Activated CD4-positive, alpha-beta memory T cell treated with anti-CD3 and anti-CD28 coated beads for 36 hours (primary cell): ENCODE measurements around the gene DYNLT4. TPM values are rescaled to one million over a fixed set of nuclear protein-coding genes. Genes with fewer than 3 reads are reported as not detected.
A peak's percentile ranks its signal among the peaks of the same experiment; 100 is the strongest.
"Not testable (repeated sequence)": the region's sequence is repeated elsewhere in the genome, so short reads cannot be mapped to it uniquely, and the experiment has no call there.

Source experiments
- CTCF ChIA-PET: fragments of 350-600 bp; sonication (Branson Sonifier 250); formaldehyde crosslinking; loops from one replicate; lab custom pipeline; 2021; ENCODE audit warnings: antibody characterized with exemption, inconsistent platforms; lab: Charles Lee
- POLR2A ChIA-PET: fragments of 350-600 bp; sonication (Branson Sonifier 250); formaldehyde crosslinking; loops from one replicate; lab custom pipeline; 2021; ENCODE audit warnings: antibody characterized with exemption; lab: Charles Lee
- DNase-seq: peaks from one replicate; pipeline ENCODE4 v3.0.0-alpha.2; 2020
- H3K27ac Mint-ChIP-seq: one replicate; pipeline ENCODE4 v1.8.0; 2021; ENCODE audit warnings: mixed read lengths
- H3K27me3 Mint-ChIP-seq: one replicate; pipeline ENCODE4 v1.8.0; 2021; ENCODE audit warnings: mixed read lengths
- H3K36me3 Mint-ChIP-seq: one replicate; pipeline ENCODE4 v1.8.0; 2021; ENCODE audit warnings: mixed read lengths
- H3K4me1 Mint-ChIP-seq: one replicate; pipeline ENCODE4 v1.8.0; 2021; ENCODE audit warnings: low read depth, mixed read lengths
- H3K4me3 Mint-ChIP-seq: one replicate; pipeline ENCODE4 v1.8.0; 2021; ENCODE audit warnings: mild to moderate bottlenecking, mixed read lengths
- H3K9me3 Mint-ChIP-seq: one replicate; pipeline ENCODE4 v1.8.0; 2021; ENCODE audit warnings: mixed read lengths
- intact Hi-C: fragments of 100-400 bp; cut with micrococcal nuclease; formaldehyde crosslinking; loops from one replicate; pipeline ENCODE4 v1.15.1; 2023
- total RNA-seq, 2 experiments: library from RNA; stranded (reverse); gene quantifications; one replicate each; pipeline ENCODE4 v1.2.3, GENCODE V29; 2021

DYNLT4 gene
- total RNA-seq, 2 experiments from 2014 or later: 0.40 to 0.41 TPM

DNA sequence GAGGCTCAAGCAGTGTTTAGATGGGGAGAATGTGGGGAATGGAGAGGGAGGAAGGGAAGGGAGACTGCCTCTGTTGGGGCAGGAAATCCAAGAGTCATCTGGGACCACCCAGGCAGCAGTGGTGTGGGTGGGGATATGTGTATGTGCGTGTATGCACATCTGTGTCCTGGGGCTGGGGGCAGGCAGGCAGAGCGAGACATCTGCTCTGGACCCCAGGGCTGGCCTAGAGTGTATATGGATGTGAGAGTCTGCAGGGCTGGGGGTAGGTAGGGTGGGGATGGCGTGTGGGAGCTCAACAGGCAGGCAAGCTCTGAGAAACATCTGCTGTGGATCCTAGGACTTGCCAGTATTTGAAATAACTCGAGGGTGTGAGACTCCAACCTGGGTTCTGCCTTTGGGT is 32.4 kb upstream of the DYNLT4 start:
- H3K4me3 Mint-ChIP-seq: no peak overlapping the region
- H3K27ac Mint-ChIP-seq: no peak overlapping the region
- H3K9me3 Mint-ChIP-seq: no peaks in the 10 kb centered on the region
- peaks cover 18% of the 10 kb centered on the region for H3K27me3 Mint-ChIP-seq
- no peak for DNase-seq
- H3K36me3 Mint-ChIP-seq: no peaks in the 10 kb centered on the region
- peaks cover 8% of the 10 kb centered on the region for H3K4me1 Mint-ChIP-seq
- CTCF ChIA-PET: no interaction called here
- intact Hi-C loops: loop anchor here (5.0 kb wide), 2 partner anchors 463 to 653 kb away; partner anchors contain the start of gene TESK2
- POLR2A ChIA-PET: no interaction called here

- DNase-seq, H3K9me3 Mint-ChIP-seq, H3K36me3 Mint-ChIP-seq, H3K4me1 Mint-ChIP-seq, H3K27ac Mint-ChIP-seq, H3K4me3 Mint-ChIP-seq, POLR2A ChIA-PET: not testable (repeated sequence)
- H3K27me3 Mint-ChIP-seq: peaks cover 18% of the 10 kb centered on the region
- CTCF ChIA-PET: interaction anchor here (0.6 to 1.3 kb wide), 3 partner anchors 16 to 462 kb away, joined by 3 to 4 read pairs (median 3); no protein-coding TSS in a partner anchor
- intact Hi-C loops: loop anchor here (5.0 kb wide), 2 partner anchors 464 to 654 kb away; partner anchors contain the start of gene TESK2
These were observed 31.1 kb upstream of the DYNLT4 start for GRCh38 chr1:44838294-44838693.

DNA sequence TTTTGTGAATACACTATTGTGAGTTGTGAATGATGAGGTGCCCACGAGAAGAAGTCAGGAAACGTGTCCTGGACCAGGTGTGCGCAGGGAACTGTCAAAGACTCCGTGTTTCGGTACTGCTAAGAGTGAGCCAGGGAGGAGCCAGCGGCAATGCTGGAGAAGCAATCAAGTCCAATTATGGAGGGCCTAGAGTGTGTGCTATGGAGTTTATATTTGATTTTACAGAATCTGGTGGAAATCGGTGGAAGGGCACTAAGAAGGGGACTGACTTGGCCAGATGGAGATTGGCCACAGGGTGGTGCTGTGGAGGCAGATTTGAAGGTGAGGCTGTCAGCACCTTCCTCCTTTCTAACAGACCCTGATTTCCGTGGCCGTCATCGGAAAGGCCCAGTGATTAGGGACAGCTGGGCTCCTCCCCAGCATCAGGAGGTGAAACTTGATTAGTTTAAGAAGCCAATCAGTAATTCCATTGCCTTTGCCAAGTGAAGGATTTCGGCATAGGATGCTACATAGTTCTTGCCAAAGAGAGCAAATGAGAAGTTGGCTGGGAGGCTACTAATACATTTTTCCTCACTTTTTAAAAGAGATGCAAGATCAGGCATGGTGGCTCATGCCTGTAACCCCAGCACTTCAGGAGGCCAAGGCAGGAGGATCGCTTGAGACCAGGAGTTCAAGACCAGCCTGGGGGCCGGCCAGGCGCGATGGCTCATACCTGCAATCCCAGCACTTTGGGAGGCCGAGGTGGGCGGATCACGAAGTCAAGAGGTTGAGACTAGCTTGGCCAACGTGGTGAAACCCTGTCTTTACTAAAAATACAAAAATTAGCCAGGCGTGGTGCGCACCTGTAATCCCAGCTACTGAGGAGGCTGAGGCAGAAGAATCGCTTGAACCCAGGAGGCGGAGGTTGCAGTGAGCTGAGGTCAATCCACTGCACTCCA is 28.9 kb upstream of the DYNLT4 start:
- intact Hi-C loops: loop anchor here (2.0 to 5.0 kb wide), 3 partner anchors 177 to 656 kb away; partner anchors contain the start of genes TESK2 and UROD
- Mint-ChIP-seq H3K36me3 (no peaks in the 10 kb centered on the region), H3K4me1 (peaks cover 8% of the 10 kb centered on the region), H3K9me3 (no peaks in the 10 kb centered on the region), H3K27ac (no peak overlapping the region), H3K27me3 (peaks cover 6% of the 10 kb centered on the region), H3K4me3 (no peak overlapping the region)
- peak; percentile 94 for DNase-seq
- CTCF ChIA-PET: interaction anchor here (0.6 to 3.7 kb wide), 20 partner anchors 9 to 853 kb away, joined by 3 to 21 read pairs (median 4); partner anchors contain the start of genes HECTD3, PLK3 and UROD
- POLR2A ChIA-PET: no interaction called here

DNA sequence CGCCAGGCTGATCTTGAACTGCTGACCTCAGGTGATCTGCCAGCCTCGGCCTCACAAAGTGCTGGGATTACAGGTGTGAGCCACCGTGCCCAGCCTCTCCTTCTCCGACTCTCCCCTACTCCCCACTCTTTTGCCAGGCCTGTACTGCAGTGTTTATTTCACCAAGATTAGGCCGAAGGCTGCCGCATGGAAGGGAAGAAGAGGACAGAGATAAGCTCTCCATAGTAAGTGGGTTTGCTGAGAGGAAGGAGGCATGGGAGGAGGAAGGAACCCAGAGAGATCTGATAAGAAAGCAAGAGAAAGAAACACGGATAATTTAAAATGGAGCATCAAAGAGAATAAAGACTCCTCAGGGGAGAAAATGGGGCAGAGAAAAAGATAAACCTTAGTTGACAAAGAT is 27.2 kb upstream of the DYNLT4 start:
- Mint-ChIP-seq H3K27ac (no peak overlapping the region), H3K9me3 (no peaks in the 10 kb centered on the region), H3K4me1 (peaks cover 8% of the 10 kb centered on the region), H3K27me3 (peaks cover under 1% of the 10 kb centered on the region), H3K36me3 (no peaks in the 10 kb centered on the region), H3K4me3 (no peak overlapping the region)
- DNase-seq: no peak
- POLR2A ChIA-PET: no interaction called here
- CTCF ChIA-PET: interaction anchor here (0.9 to 3.7 kb wide), 6 partner anchors 12 to 465 kb away, joined by 3 to 21 read pairs (median 13); partner anchors contain the start of gene HECTD3
- intact Hi-C loops: no loop called here

DNA sequence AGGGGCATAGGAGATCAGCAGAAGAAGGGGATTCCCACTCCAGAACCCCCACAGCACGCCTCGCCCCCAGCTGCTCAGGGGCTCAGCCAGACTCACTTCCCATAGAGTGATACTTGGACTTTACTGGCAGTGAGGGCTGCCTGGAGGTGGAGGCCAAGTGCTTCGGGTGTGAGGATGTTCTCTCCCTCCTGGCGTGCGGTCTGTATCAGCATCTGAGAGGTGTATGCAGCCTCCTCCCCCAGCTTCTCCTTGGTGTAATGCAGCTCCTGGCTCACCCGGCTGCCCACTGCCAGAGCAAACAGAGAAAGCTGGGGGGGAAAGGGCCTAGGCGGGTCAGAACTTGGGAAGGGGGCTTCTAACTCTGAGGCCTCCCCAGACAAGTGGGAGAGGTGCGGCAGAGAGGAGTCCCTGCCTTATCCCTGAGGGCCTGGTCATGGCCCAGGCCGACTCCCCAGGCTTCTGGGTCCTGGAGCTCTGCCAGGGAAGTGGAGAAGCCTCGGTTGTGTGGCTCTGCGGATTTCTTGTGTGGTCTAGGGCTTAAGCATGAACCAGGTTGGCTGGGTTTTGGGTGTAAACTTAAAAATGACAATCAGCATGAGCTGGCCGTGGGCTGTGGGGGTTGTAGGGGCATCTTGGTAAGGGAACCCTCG is 25.0 kb upstream of the DYNLT4 start:
- Mint-ChIP-seq H3K27me3 (no peaks in the 10 kb centered on the region), H3K4me3 (no peak overlapping the region), H3K36me3 (no peaks in the 10 kb centered on the region), H3K9me3 (no peaks in the 10 kb centered on the region), H3K27ac (no peak overlapping the region), H3K4me1 (peaks cover 8% of the 10 kb centered on the region)
- CTCF ChIA-PET: no interaction called here
- POLR2A ChIA-PET: interaction anchor here (1.4 kb wide), 1 partner anchor 11 kb away, joined by 4 read pairs; no protein-coding TSS in a partner anchor
- DNase-seq: no peak
- intact Hi-C loops: no loop called here

DNA sequence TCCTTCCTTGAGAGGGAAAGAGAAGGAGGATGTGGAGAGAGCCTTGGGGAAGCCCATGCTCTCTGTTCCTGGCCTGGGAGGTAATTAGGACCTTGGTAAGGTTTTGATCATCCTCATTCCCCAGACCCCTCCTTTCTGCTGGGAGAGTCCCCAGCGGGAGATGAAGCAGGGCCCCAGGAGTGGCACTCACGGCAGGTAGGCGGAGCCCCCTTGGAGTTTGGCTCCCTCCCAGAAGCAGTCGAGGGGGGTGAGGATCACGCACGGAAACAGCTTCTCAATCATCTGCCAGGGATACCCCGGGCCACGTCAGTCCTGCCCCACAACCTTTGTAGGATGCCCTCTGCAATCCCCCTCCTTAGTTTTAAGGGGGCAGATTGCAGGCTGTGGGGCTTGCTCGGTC is 24.4 kb upstream of the DYNLT4 start:
- Mint-ChIP-seq H3K27me3 (no peaks in the 10 kb centered on the region), H3K4me3 (no peak overlapping the region), H3K27ac (no peak overlapping the region), H3K9me3 (no peaks in the 10 kb centered on the region), H3K4me1 (peaks cover 8% of the 10 kb centered on the region), H3K36me3 (no peaks in the 10 kb centered on the region)
- ChIA-PET POLR2A (interaction anchor here (1.4 kb wide), 1 partner anchor 10 kb away, joined by 4 read pairs; no protein-coding TSS in a partner anchor), CTCF (no interaction called here)
- no peak for DNase-seq
- intact Hi-C loops: no loop called here

DNA sequence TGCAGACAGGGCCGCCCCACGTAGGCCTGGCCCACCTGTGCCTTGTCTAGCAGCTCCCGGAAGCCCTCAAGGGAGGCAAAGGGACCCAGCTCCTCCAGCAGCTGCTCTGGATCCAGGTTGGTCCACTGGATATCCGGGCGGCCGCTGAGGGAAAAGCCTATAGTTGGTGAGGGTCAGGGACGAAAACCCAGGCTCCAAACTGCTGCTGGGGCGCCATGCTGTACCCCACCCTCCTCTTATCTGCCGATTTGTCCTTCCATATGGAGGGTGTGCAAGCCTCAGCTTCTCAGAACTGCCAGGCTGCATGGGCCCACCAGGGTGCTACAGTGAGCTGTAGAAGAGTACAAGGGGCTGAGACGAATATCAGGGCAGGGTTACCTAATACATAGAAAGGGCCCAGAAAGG is 23.8 kb upstream of the DYNLT4 start:
- H3K4me3 Mint-ChIP-seq: no peak overlapping the region
- CTCF ChIA-PET: interaction anchor here (0.8 to 1.2 kb wide), 3 partner anchors 37 to 181 kb away, joined by 3 read pairs; partner anchors contain the start of gene UROD

DNA sequence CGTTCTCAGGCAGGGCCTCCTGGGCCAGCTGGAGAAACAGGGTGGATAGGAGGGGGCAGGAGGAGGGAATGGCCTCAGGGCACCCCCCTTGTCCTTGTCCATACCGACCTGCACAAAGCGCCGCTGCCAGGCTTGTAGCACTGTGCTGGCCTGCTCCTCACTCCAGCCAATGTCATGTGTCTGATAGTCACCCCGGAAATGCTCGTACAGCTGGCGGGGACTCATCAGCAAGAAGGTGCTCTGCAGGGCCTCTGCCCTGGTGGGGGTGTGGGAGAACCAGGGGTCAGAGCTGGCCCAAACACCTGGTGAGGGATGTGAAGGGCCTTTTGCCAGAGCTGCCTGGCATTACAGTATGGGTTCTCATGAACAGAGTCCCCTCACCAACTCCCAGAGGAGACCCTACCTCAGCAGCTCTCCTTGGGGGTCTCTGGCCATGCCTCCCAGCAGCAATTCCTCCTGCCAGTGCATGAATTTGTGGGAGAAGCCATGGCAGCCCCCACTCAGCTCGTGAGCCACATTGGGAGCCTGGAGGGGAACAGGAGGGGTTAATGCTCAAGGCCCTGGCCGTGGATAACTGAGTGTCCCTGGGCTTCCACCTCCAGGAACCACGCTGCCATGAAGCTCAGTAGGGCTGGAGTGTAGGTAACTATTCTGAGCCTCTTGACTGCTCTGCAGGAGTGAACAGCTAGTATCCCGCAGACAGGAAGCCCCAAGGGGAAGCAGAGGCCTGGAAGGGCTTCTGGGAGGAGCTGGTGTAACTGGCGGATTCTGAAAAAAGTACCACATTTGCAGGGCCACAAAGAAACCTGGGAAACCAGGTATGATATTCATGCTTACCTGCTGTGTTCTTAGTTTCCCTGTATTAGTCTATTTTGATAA is 22.6 kb upstream of the DYNLT4 start:
- H3K27me3 Mint-ChIP-seq: no peaks in the 10 kb centered on the region
- DNase-seq: no peak
- POLR2A ChIA-PET: interaction anchor here (0.9 to 1.7 kb wide), 3 partner anchors 9 to 108 kb away, joined by 3 to 8 read pairs (median 8); no protein-coding TSS in a partner anchor
- no peaks in the 10 kb centered on the region for H3K4me1 Mint-ChIP-seq
- H3K9me3 Mint-ChIP-seq: no peaks in the 10 kb centered on the region
- CTCF ChIA-PET: interaction anchor here (1.0 to 1.2 kb wide), 2 partner anchors 37 to 182 kb away, joined by 3 read pairs; partner anchors contain the start of gene UROD
- intact Hi-C loops: no loop called here
- no peaks in the 10 kb centered on the region for H3K36me3 Mint-ChIP-seq
- H3K4me3 Mint-ChIP-seq: no peak overlapping the region
- H3K27ac Mint-ChIP-seq: no peak overlapping the region

More for the DNA sequence above, 23.8 kb upstream of the DYNLT4 start:
- no peaks in the 10 kb centered on the region for H3K9me3 Mint-ChIP-seq
- no peak overlapping the region for H3K27ac Mint-ChIP-seq
- no peaks in the 10 kb centered on the region for H3K36me3 Mint-ChIP-seq
- no peak for DNase-seq
- POLR2A ChIA-PET: interaction anchor here (1.5 kb wide), 1 partner anchor 10 kb away, joined by 8 read pairs; no protein-coding TSS in a partner anchor
- peaks cover 5% of the 10 kb centered on the region for H3K4me1 Mint-ChIP-seq
- H3K27me3 Mint-ChIP-seq: no peaks in the 10 kb centered on the region
- intact Hi-C loops: no loop called here

DNA sequence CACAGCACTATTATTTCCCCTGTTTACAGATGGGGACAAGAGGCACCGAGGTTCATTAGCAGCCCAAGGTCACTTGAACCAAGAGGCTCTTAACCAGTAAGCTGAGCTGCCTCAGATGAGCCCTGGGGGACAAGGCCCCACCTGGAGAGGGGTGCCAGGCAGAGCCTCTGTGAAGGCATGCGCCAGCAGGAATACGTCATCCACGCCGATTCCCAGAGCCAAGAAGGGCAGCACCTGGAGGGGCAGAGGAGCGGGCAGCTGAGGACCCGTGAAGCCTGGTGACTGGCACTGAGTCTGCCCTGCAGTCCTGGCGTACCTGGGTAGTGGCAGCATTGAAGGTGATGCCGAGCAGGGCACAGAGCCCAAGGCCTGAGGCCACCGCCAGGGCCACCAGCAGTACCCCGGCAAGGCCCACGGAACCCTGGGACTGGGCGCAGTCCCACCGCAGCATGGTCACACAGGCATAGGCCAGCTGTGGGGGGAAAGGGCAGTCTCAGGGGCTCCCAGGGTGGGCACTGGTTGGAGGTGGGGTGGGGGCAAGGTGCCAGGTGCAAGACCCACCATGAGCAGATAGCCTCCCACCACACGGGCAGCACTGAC is 21.8 kb upstream of the DYNLT4 start:
- H3K4me1 Mint-ChIP-seq: no peaks in the 10 kb centered on the region
- POLR2A ChIA-PET: interaction anchor here (0.9 to 1.7 kb wide), 2 partner anchors 10 to 107 kb away, joined by 3 to 8 read pairs; no protein-coding TSS in a partner anchor
- H3K36me3 Mint-ChIP-seq: no peaks in the 10 kb centered on the region
- CTCF ChIA-PET: no interaction called here
- intact Hi-C loops: no loop called here
- no peak overlapping the region for H3K27ac Mint-ChIP-seq
- H3K4me3 Mint-ChIP-seq: no peak overlapping the region
- no peaks in the 10 kb centered on the region for H3K9me3 Mint-ChIP-seq
- H3K27me3 Mint-ChIP-seq: no peaks in the 10 kb centered on the region
- DNase-seq: no peak

GRCh38 chr1:44828003-44828651 is 21.0 kb upstream of the DYNLT4 start:
- Mint-ChIP-seq H3K36me3 (no peaks in the 10 kb centered on the region), H3K27ac (no peak overlapping the region), H3K4me1 (no peaks in the 10 kb centered on the region), H3K4me3 (no peak overlapping the region), H3K9me3 (no peaks in the 10 kb centered on the region), H3K27me3 (no peaks in the 10 kb centered on the region)
- POLR2A ChIA-PET: interaction anchor here (1.1 kb wide), 1 partner anchor 107 kb away, joined by 3 read pairs; no protein-coding TSS in a partner anchor
- DNase-seq: no peak
- CTCF ChIA-PET: no interaction called here
- intact Hi-C loops: no loop called here
